GM23338 (cell line): ENCODE data around the gene ILK. TPM values are rescaled to one million over a fixed set of nuclear protein-coding genes. Genes with fewer than 3 reads are reported as not detected.
A peak's percentile ranks its signal among the peaks of the same experiment; 100 is the strongest.

ENCODE experiments used
- ATAC-seq: fragments of 200-7000 bp; cut with Tn5 transposase; 3 replicates; pipeline ENCODE4 v1.9.1; 2020
- DNase-seq: peaks from one replicate; pipeline ENCODE4 v3.0.0-alpha.2; 2015; ENCODE audit warnings: low spot score
- H2AFZ ChIP-seq: fragments of 200-600 bp; sonication (generic); 2 replicates; pipeline ENCODE4 v1.8.0; 2016; ENCODE audit warnings: antibody characterized with exemption, mild to moderate bottlenecking, moderate library complexity
- H3F3A ChIP-seq: fragments of 200-600 bp; sonication (generic); replicated peaks from 2 replicates; pipeline ENCODE4 v1.8.0; 2017; ENCODE audit warnings: antibody characterized with exemption, mixed run types, low read depth
- H3K27ac ChIP-seq: fragments of 200-600 bp; sonication (generic); 2 replicates; pipeline ENCODE4 v1.6.1; 2016; ENCODE audit warnings: low read depth
- H3K27me3 ChIP-seq: fragments of 200-600 bp; sonication (generic); 2 replicates; pipeline ENCODE4 v1.8.0; 2016; ENCODE audit warnings: mild to moderate bottlenecking, mixed run types, moderate library complexity; ENCODE audit not compliant: insufficient read depth
- H3K36me3 ChIP-seq: fragments of 200-600 bp; sonication (generic); 2 replicates; pipeline ENCODE4 v1.8.0; 2016; ENCODE audit warnings: mild to moderate bottlenecking; ENCODE audit not compliant: insufficient read depth
- H3K4me1 ChIP-seq: fragments of 200-600 bp; sonication (generic); 2 replicates; pipeline ENCODE4 v1.8.0; 2016; ENCODE audit warnings: mild to moderate bottlenecking, moderate library complexity; ENCODE audit not compliant: insufficient read depth
- H3K4me2 ChIP-seq: fragments of 200-600 bp; sonication (generic); 2 replicates; pipeline ENCODE4 v1.7.1; 2017; ENCODE audit warnings: mixed run types
- H3K4me3 ChIP-seq: fragments of 200-600 bp; sonication (generic); 2 replicates; pipeline ENCODE4 v1.6.1; 2016; ENCODE audit warnings: mixed run types
- H3K79me2 ChIP-seq: fragments of 200-600 bp; sonication (generic); replicated peaks from 2 replicates; pipeline ENCODE4 v1.8.0; 2017; ENCODE audit warnings: mild to moderate bottlenecking; ENCODE audit not compliant: insufficient read depth
- H3K9me2 ChIP-seq: fragments of 200-600 bp; sonication (generic); 2 replicates; pipeline ENCODE4 v1.8.0; 2017; ENCODE audit not compliant: insufficient read depth
- H4K20me1 ChIP-seq: fragments of 200-600 bp; sonication (generic); replicated peaks from 2 replicates; pipeline ENCODE4 v1.8.0; 2017; ENCODE audit warnings: mild to moderate bottlenecking; ENCODE audit not compliant: insufficient read depth
- H3K27ac Mint-ChIP-seq: 2 replicates; pipeline ENCODE4 v1.8.0; 2020; ENCODE audit warnings: inconsistent platforms, mild to moderate bottlenecking, moderate library complexity, mixed read lengths
- H3K27me3 Mint-ChIP-seq: 3 replicates; pipeline ENCODE4 v1.8.0; 2022; ENCODE audit warnings: low read depth, mild to moderate bottlenecking, moderate library complexity, mixed read lengths, inconsistent platforms; ENCODE audit not compliant: insufficient read depth, poor library complexity
- H3K36me3 Mint-ChIP-seq: 3 replicates; pipeline ENCODE4 v1.8.0; 2021; ENCODE audit warnings: low read depth, mild to moderate bottlenecking, inconsistent platforms, moderate library complexity, mixed read lengths
- H3K4me1 Mint-ChIP-seq: 3 replicates; pipeline ENCODE4 v1.8.0; 2020; ENCODE audit warnings: mild to moderate bottlenecking, inconsistent platforms, mixed read lengths
- H3K4me3 Mint-ChIP-seq: 3 replicates; pipeline ENCODE4 v1.8.0; 2021; ENCODE audit warnings: moderate library complexity, mild to moderate bottlenecking, inconsistent platforms, mixed read lengths
- H3K9me3 Mint-ChIP-seq: 3 replicates; pipeline ENCODE4 v1.8.0; 2020; ENCODE audit warnings: moderate library complexity, mild to moderate bottlenecking, inconsistent platforms, mixed read lengths
- CREB1 ChIP-seq: fragments of 250-450 bp; sonication (Bioruptor Pico); IDR thresholded peaks from 2 replicates; pipeline ENCODE4 v1.5.0; 2020; ENCODE audit warnings: low read depth, mild to moderate bottlenecking, moderate library complexity
- EZH2 ChIP-seq: fragments of 200-600 bp; sonication (generic); IDR thresholded peaks from one replicate; pipeline ENCODE4 v1.8.0; 2017; ENCODE audit warnings: antibody characterized with exemption, mild to moderate bottlenecking, low read depth; ENCODE audit not compliant: unreplicated experiment
- EZH2phosphoT487 ChIP-seq: fragments of 200-600 bp; sonication (generic); IDR thresholded peaks from one replicate; pipeline ENCODE4 v1.8.1; 2018; ENCODE audit warnings: antibody characterized with exemption; ENCODE audit not compliant: unreplicated experiment
- JUNB ChIP-seq: IDR thresholded peaks from one replicate; pipeline ENCODE4 v1.6.1; 2016; ENCODE audit warnings: antibody characterized with exemption; ENCODE audit not compliant: unreplicated experiment
- NANOG ChIP-seq: IDR thresholded peaks from 2 replicates; pipeline ENCODE4 v1.6.1; 2016; ENCODE audit warnings: antibody characterized with exemption, borderline replicate concordance
- POLR2AphosphoS5 ChIP-seq: IDR thresholded peaks from 2 replicates; pipeline ENCODE4 v1.6.1; 2016; ENCODE audit warnings: antibody characterized with exemption, low read depth
- REST ChIP-seq: IDR thresholded peaks from one replicate; pipeline ENCODE4 v1.6.1; 2018; ENCODE audit warnings: antibody characterized with exemption; ENCODE audit not compliant: unreplicated experiment
- ZNF114 ChIP-seq: fragments of 250-450 bp; sonication (Bioruptor Pico); IDR thresholded peaks from 2 replicates; pipeline ENCODE4 v1.5.0; 2020; ENCODE audit warnings: mild to moderate bottlenecking, moderate library complexity
- ZNF331 ChIP-seq: fragments of 250-450 bp; sonication (Bioruptor Pico); IDR thresholded peaks from 2 replicates; pipeline ENCODE4 v1.5.0; 2020; ENCODE audit warnings: low read depth, mild to moderate bottlenecking, moderate library complexity
- polyA plus RNA-seq: library from polyadenylated mRNA; unstranded; fragments of >200 nt; fragmentation: Nextera tagmentation; extraction: Ambion mirVana; gene quantifications from 2 replicates; pipeline ENCODE4 v1.2.1, GENCODE V29; 2016
- total RNA-seq: library from RNA; depleted of rRNA; stranded (reverse); fragments of >200 nt; shearing (Covaris generic); gene quantifications from 2 replicates; pipeline ENCODE4 v1.2.3, GENCODE V29; 2014
- TF ChIP-seq, protein P1 (sequence below), 2 experiments: fragments of 200-600 bp in 1 of 2; sonication (generic) in 1 of 2; conservative IDR thresholded peaks; 2 replicates each; pipeline versions ENCODE4 v1.5.1 to v1.6.1; 2016 to 2017; ENCODE audit warnings: antibody characterized with exemption in 2 of 2, low read depth in 2 of 2, mild to moderate bottlenecking in 2 of 2, moderate library complexity in 1 of 2

The ILK gene
- total and polyA plus RNA-seq, 2 experiments from 2014 or later: 62.6 to 91.0 TPM

DNA sequence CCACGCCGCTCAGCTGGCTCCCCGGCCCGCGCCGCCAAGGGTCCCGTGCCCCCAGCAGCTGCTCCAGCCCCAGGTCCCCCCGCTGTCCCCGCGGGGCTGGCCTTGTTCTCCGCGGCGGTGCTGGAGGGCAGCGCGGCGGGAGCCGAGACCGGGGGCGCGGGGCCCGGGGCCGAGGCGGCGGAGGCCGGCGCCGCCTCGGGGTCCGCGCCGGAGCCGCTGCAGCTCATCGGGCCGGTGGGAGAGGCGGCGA lies 8.3 kb downstream of the ILK start:
- Mint-ChIP-seq H3K4me1 (peaks cover 10% of the 10 kb centered on the region), H3K36me3 (peaks cover 46% of the 10 kb centered on the region), H3K27ac (no peak overlapping the region), H3K4me3 (peak overlapping the region; percentile 87; the same call in 1 of the 3 replicates), H3K27me3 (peaks cover 20% of the 10 kb centered on the region), H3K9me3 (no peaks in the 10 kb centered on the region)
- no peak for ATAC-seq
- Histone ChIP-seq H3F3A (peaks cover 10% of the 10 kb centered on the region; the same call in 1 of the 2 replicates), H2AFZ (no peak overlapping the region), H3K27ac (no peak overlapping the region), H3K4me1 (peaks cover 19% of the 10 kb centered on the region), H3K9me2 (no peaks in the 10 kb centered on the region), H3K27me3 (no peaks in the 10 kb centered on the region), H3K4me3 (peak overlapping the region; percentile 80), H3K4me2 (peak overlapping the region; percentile 92), H3K36me3 (peaks cover 35% of the 10 kb centered on the region), H3K79me2 (peaks cover 23% of the 10 kb centered on the region), H4K20me1 (no peaks in the 10 kb centered on the region; the same call in 1 of the 2 replicates)
- TF ChIP-seq REST (no peak), EZH2phosphoT487 (no peak), JUNB (no peak), EZH2 (no peak)
- DNase-seq: no peak

DNA sequence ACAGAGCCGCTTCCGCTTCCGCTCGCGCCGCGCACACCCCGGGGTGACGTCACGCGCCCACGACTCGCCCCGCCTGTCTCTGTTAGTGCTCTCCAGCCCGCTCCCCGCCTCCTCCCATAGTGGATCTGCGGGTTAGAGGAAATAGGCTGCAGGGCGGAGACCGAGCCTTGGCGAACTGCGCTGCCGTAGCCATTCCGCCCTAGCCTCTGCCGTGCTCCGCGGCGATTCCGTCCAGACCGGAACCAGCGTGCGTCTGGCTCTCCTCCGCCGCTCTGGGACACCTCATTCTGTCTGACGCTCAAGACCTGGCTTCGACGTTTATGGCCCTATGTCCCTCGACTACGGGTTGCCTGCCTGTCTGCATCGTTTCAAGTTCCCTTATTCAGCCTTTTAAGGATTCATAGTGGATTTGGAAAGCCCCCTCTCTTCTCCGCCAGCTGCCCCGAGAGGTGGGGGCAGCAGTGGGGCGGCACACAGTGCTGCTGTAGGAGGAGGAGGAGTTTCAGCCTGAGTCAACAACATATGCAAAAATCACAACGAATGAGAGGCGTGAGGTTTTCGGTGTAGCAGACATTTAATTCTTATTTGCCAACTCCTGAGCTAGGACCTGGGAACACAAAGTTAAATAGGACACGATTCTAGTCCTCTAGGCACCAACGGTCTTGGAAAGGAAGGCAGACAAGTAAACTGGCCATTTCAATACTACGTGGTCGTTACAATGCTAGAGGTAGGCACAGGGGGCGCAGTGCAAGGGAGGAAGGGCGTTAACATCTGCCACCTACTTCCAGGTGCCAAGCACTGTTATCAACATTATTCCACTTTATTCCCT lies 8.9 kb downstream of the ILK start, which contains the start of gene TAF10:
TSS of gene TAF10 (minus strand) at position 4 of the 829 bp plus-strand sequence. CDS start 27 bp downstream, outside the sequence.
- H3K4me1 ChIP-seq: peaks cover 17% of the 10 kb centered on the region
- H3K27me3 ChIP-seq: no peaks in the 10 kb centered on the region
- peaks cover 10% of the 10 kb centered on the region; the same call in 1 of the 2 replicates for H3F3A ChIP-seq
- peak within 1 kb of the TSS; percentile 92 for H3K4me2 ChIP-seq
- H4K20me1 ChIP-seq: no peaks in the 10 kb centered on the region; the same call in 1 of the 2 replicates
- H3K9me2 ChIP-seq: no peaks in the 10 kb centered on the region
- H3K36me3 Mint-ChIP-seq: peaks cover 45% of the 10 kb centered on the region
- H3K27me3 Mint-ChIP-seq: peaks cover 20% of the 10 kb centered on the region
- peak within 1 kb of the TSS; percentile 99 for H3K27ac ChIP-seq
- ATAC-seq (peak; percentile 87), DNase-seq (peak; percentile 96)
- H3K4me3 ChIP-seq: peak within 1 kb of the TSS; percentile 80
- peaks cover 8% of the 10 kb centered on the region for H3K4me1 Mint-ChIP-seq
- peaks cover 21% of the 10 kb centered on the region for H3K79me2 ChIP-seq
- peak within 1 kb of the TSS; percentile 83; the same call in 1 of the 2 replicates for H2AFZ ChIP-seq
- peaks cover 35% of the 10 kb centered on the region for H3K36me3 ChIP-seq
- no peaks in the 10 kb centered on the region for H3K9me3 Mint-ChIP-seq
- H3K4me3 Mint-ChIP-seq: peak within 1 kb of the TSS; percentile 87; the same call in 2 of the 3 replicates
- H3K27ac Mint-ChIP-seq: peak within 1 kb of the TSS; percentile 73
- TF ChIP-seq REST (no peak), JUNB (no peak), ZNF114 (CRISPR knock-in tag) (no peak), EZH2 (no peak), NANOG (no peak), CREB1 (CRISPR knock-in tag) (peak; percentile 97), POLR2AphosphoS5 (peak; percentile 99), EZH2phosphoT487 (no peak), ZNF331 (no peak)
- TF ChIP-seq, protein P1, sequence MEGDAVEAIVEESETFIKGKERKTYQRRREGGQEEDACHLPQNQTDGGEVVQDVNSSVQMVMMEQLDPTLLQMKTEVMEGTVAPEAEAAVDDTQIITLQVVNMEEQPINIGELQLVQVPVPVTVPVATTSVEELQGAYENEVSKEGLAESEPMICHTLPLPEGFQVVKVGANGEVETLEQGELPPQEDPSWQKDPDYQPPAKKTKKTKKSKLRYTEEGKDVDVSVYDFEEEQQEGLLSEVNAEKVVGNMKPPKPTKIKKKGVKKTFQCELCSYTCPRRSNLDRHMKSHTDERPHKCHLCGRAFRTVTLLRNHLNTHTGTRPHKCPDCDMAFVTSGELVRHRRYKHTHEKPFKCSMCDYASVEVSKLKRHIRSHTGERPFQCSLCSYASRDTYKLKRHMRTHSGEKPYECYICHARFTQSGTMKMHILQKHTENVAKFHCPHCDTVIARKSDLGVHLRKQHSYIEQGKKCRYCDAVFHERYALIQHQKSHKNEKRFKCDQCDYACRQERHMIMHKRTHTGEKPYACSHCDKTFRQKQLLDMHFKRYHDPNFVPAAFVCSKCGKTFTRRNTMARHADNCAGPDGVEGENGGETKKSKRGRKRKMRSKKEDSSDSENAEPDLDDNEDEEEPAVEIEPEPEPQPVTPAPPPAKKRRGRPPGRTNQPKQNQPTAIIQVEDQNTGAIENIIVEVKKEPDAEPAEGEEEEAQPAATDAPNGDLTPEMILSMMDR (conservative IDR thresholded peaks at IDR 0.05; ENCODE audit: low read depth in 2 of 2): peak; percentile 75 to 83
